ENCODE measurements around the gene SUPT4H1. TPM values are rescaled to one million over a fixed set of nuclear protein-coding genes. Genes with fewer than 3 reads are reported as not detected.

SUPT4H1 gene
- total RNA-seq, 1 experiment from 2014 or later: 109 TPM

GRCh38 chr17:58358408-58359172, 6.6 kb upstream of the SUPT4H1 start:
- Histone ChIP-seq H3K27ac (ENCODE audit: insufficient read length, low read depth, low read length) (no peak overlapping the region), H3K23me2 (ENCODE audit: insufficient read length, low read depth, low read length, poor library complexity, severe bottlenecking) (no peaks in the 10 kb centered on the region), H4K5ac (ENCODE audit: insufficient read length, low read depth, low read length) (no peak overlapping the region), H3K18ac (ENCODE audit: insufficient read length, low read depth, low read length) (no peak overlapping the region), H3T11ph (ENCODE audit: low read length) (no peak overlapping the region), H4K20me1 (ENCODE audit: control insufficient read depth, insufficient read depth, insufficient read length) (no peaks in the 10 kb centered on the region), H2BK120ac (ENCODE audit: low read depth, low read length, poor library complexity, severe bottlenecking) (no peak overlapping the region), H2BK12ac (ENCODE audit: insufficient read length, low read depth, low read length) (no peak overlapping the region), H4K91ac (ENCODE audit: insufficient read length, low read depth, low read length) (no peak overlapping the region), H2AFZ (ENCODE audit: low read length) (no peak overlapping the region), H4K8ac (replicated peaks; ENCODE audit: insufficient read length, low read depth, low read length) (no peak overlapping the region), H2BK5ac (ENCODE audit: insufficient read length, low read length) (no peak overlapping the region), H3K27me3 (ENCODE audit: insufficient read depth, low read length) (no peaks in the 10 kb centered on the region), H3K9me3 (ENCODE audit: control insufficient read depth, low read depth, low read length) (no peaks in the 10 kb centered on the region), H3K4ac (ENCODE audit: low read depth, low read length) (no peak overlapping the region), H3K14ac (ENCODE audit: insufficient read depth, low read length) (no peak overlapping the region), H3K4me2 (ENCODE audit: insufficient read depth, insufficient read length, low read length) (no peak overlapping the region), H3K79me2 (ENCODE audit: insufficient read depth, low read length) (no peaks in the 10 kb centered on the region), H3K79me1 (ENCODE audit: insufficient read depth, low read depth, low read length, poor library complexity, severe bottlenecking) (no peaks in the 10 kb centered on the region), H3K4me1 (ENCODE audit: insufficient read depth, low read length) (no peaks in the 10 kb centered on the region; the same call in 1 of the 2 replicates), H2AK5ac (ENCODE audit: insufficient read length, low read length) (no peak overlapping the region), H3K23ac (ENCODE audit: insufficient read length, low read depth, low read length) (no peak overlapping the region), H2BK15ac (ENCODE audit: low read depth, low read length) (no peak overlapping the region), H3K9ac (ENCODE audit: extremely low read depth, insufficient read length, low read length) (no peak overlapping the region), H2BK20ac (ENCODE audit: low read depth, low read length, poor library complexity, severe bottlenecking) (no peak overlapping the region), H3K56ac (ENCODE audit: insufficient read length, low read depth, low read length) (no peak overlapping the region)
- no peak for TF ChIP-seq CTCF (conservative IDR thresholded peaks at IDR 0.05)
- Mint-ChIP-seq H3K36me3 (ENCODE audit: insufficient read depth in 1 of 3, low read depth in 3 of 3) (no peaks in the 10 kb centered on the region), H3K27ac (no peak overlapping the region), H3K9me3 (no peaks in the 10 kb centered on the region), H3K4me3 (no peak overlapping the region), H3K27me3 (ENCODE audit: low read depth) (peaks cover 9% of the 10 kb centered on the region), H3K4me1 (peaks cover 8 to 10% of the 10 kb centered on the region in 2 experiments)
- no peak for DNase-seq
- no CpG with 5 or more reads among the region's 16 CpGs for WGBS (ENCODE audit: extremely low coverage, insufficient read length, low lambda C conversion rate)

Measured in H9 (cell line).